ENCODE data around the gene OR4X2.

GRCh38 chr11:48244804-48245203 lies at the start of gene OR4X2:
- TF ChIP-seq EZH2phosphoT487 (IDR thresholded peaks at IDR 0.05; ENCODE audit: borderline replicate concordance, low read length) (no peak), CTCF (IDR thresholded peaks at IDR 0.05; ENCODE audit: low read depth, low read length, poor library complexity, severe bottlenecking) (no peak)
